GM19023 (cell line): ENCODE data around the gene CTNNA1.

Experiments used
- ATAC-seq: cut with Tn5 transposase; IDR thresholded peaks from one replicate; pipeline ENCODE4 v1.9.1; 2021; ENCODE audit warnings: mild to moderate bottlenecking, moderate library complexity; ENCODE audit not compliant: unreplicated experiment

CTNNA1 gene

DNA sequence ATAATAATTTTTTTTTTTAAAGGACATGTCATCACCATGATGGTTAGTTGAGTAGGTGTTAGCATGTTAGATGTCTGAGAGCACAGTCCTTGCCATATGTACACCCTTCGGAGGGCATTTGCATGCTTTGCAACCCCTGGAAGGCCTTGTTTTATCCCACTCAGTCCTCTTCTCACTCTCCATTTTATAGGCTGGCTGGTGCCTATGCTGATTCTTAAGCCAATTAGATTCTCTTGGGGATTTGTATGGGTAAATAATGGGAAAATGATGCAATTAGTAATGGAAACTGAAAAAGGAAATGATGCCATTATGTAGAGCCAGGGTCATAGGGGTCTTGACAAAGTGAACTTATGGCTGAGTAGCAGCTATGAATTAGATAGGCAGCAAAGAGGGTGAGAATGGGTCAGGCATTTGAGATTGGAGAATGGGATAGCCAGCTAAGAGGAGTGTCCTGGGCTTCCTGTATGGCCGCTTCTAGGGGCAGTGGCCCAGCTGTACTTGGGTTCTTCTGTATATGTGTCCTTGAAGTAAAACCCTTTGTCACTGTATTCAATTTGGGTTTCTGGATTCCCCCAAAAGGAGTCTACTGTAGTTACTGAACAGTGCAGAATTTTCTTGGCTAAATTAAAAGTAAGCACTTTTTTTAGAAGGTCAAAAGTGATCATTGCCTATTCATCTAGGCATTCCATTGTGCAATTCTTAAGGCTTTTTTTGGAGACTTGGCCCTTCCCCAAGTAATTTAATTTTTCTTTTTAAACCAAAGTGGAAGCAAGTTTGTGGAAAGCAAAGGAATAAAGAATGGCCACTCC is 90.3 kb downstream of the CTNNA1 start:
- ATAC-seq, result no peak

DNA sequence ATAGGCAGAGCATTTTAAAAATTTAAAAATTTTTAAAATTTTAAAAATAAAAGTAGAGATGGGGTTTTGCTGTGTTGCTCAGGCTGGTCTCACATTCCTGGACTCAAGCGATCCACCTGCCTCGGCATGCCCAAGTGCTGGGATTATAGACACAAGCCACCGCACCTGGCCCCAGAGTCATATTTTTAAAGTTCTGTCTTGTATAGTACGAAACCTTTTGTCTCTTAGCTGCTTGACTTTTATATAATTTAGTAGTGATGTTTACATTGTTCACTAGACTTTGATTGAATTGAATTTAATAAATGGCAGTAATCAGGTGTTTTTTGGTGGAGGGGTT is 90.9 kb downstream of the CTNNA1 start:
- ATAC-seq, result no peak

DNA sequence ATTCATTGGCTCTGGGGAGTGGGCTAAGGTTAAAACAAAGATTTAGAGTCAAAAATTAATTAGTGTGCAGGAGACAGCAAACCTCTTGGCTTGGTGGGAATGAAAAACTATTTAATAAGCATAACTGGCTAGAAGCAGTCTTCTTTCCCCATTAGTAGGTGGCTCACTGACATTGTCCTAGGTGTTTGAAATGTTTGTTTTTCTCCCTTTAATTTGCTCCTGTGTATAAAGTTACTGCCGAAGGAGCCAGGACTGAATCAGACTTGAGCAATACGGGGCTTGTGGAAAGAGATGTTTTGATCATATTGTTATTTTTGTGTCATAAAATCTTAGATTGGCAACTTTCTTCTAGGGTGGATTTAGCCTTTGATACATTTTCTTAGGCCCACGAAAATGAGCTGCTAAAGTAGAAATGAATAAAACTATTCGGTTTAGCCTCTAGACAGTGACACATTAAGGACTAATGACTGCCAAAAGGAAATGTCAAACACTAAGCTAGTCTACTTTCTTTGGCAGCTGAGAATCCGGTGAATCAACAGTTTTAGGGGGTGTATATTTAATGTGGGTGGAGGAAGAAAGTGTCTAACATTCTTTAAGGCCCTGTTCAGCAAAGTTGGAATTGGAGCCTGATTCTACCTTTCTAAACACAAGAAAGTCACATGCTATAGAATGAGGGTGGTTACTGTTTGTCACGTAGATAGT is 91.7 kb downstream of the CTNNA1 start:
- no peak for ATAC-seq

DNA sequence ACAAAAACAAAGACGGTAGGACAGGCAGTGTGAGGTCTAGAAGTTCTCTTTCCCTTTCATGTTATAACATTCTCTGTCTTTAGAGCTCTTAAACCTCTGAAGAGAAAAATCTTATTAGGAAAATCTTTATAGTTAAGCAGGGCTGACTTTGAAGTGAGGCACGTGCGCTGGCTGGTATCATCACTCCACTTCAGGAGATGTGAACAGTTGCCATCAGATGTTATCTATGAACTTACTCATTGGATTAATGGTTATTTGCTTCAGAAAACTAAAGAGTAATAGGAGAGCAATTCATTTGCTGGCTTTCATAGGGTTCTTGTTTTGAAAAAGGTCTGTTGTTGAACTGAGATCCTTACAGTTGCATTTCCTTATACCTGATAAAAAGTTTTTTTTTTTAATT is 96.2 kb downstream of the CTNNA1 start:
- ATAC-seq, result no peak

DNA sequence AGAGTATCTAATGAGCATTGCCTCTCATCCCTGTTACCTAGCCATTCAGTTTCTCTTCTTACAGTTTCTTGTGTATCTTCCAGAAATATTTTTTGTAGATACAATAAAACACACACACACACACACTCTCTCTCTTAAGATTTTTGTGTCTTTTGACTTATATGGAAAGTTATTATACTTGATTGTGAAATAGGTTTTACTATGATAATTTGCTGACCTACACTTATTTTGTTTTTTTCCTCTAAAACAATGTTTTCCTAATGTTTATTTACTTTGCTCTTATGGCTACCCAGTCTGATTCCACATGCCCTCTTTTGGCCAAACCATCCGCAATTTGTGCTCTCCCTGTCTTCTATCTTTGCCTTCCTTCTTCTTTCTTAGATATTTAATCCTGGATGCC is 96.7 kb downstream of the CTNNA1 start:
- no peak for ATAC-seq

DNA sequence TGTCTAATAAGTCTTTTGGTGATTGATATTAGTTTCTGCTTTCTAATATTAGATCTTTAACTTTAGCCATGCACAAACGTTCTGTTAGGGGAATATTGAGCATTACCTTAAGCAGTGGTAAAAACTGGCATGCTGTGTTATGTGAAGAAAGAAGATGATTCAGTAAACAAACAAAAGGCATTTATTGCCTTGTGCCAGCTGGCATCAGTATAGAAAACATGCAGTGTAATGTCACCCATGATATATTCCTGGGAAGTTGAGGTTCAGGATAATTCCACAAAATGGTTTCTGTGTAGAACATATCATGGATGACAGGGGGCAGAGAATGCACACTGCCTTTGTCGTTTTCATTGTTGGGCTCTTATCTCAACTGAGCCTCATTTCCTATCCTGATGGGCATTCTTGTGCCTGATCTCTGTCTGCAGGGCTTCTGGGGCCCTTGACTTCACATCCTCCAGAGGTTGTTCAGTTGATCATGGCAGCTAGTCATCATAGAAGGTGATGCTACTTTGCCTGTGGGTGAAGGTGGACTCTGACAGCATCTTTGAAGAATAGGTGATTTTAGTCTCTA is 97.7 kb downstream of the CTNNA1 start:
- no peak for ATAC-seq

DNA sequence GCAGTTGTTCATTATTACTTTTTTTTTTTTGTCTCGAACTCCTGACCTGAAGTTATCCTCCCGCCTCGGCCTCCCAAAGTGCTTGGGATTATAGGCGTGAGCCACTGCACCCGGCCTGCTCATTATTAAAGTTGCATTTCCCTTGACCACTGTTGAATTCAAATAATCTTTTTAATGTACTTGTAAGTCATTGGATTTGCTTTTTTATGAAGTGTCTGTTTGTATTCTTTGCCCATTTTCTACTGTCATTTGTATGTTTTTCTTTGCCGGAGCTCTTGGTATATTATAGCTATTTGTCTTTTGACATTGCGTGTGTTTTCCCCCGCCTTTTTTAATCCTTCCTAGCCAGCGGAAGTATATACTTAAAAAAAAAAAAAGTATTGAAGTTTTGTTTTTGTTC is 99.9 kb downstream of the CTNNA1 start:
- no peak for ATAC-seq

DNA sequence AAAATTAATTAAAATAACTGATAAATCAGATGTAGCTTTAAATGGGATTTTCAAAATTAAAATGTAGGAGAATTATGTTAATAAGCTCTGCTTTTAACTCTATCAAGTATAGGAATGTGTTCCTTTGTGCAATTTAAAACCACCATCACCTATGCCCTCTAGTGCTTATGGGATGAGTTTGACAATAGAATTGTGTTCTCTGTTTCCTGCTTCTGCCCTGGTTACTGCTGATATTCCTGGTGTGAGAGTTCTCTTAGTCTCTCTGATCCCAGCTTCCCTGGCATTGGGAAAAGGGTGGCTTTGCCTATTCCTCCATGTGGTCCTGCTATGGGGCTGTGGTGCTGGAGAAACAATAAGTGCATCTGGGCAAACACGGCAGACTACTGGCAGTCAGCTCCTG is 113.8 kb downstream of the CTNNA1 start:
- ATAC-seq, result no peak

DNA sequence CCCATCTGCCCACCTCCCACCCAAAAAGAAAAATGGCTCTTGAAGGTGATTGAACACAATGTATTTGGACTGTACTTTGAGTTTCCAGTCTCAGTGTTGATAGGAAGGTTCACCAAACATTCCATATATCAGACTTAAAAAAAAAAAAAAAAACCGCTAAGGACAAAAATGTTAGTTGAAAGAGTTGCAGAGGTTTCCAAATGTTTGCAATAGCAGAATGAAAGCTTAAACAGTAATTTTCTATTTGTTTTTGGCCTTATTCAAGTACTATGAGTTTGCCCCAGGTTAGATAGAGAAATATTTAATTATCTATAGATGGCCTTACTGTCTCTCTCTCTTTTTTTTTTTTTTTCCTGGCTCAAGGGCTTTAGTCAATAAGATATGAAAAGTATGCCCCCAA is 115.8 kb downstream of the CTNNA1 start:
- ATAC-seq, result no peak

DNA sequence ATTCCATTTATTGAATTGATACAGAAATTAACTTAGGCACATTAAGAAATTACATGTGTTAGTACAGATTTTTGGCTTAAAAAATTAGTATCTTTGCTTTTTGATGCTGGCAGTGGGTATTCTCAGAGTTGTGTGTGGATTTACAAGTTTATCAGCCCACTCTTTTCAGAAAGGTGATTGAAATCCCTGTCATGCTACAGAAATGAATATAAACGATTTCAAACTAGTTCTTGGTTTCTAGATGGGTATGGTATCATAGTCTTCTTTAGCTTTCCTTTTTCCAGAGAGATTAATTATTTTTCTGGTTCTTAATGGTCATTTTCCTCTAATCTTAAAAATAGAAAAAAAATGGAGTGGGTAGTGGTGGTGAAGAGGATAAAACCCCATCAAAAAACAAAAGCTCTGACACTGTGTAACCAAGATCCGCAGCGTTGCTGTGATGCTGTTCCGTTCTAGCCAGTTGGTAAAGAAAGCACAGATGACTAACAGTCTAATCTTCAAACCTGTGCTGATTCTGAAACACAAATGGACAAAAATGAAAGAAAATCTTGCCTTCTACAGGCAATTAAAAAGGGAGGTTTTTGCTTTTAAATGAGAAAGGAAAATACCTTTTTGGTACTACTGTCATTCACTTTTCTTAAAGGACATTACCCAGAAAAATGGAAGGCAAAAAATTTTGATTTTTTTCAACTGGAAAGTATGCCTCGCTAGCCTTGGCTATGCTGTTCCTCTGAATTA is 116.7 kb downstream of the CTNNA1 start:
- no peak for ATAC-seq

DNA sequence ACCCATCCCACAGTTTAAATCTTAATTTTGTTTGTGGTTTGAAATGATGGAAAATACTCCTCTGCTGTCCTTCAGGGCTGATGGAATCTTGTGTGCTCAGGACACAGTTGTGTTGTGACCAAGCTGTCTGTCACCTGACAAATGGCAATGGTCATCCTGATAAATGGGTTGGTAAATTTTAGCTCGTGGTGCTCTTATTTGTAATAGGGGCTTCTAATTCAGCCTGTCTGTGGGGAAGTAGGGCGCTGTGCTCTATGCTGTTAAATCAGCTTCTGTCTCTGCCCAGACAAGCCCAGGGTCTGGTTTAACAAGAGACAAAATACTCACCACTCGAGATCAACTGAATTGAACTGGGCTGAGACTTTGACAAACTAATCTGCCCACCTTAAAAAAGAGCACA is 117.4 kb downstream of the CTNNA1 start:
- ATAC-seq, result no peak

DNA sequence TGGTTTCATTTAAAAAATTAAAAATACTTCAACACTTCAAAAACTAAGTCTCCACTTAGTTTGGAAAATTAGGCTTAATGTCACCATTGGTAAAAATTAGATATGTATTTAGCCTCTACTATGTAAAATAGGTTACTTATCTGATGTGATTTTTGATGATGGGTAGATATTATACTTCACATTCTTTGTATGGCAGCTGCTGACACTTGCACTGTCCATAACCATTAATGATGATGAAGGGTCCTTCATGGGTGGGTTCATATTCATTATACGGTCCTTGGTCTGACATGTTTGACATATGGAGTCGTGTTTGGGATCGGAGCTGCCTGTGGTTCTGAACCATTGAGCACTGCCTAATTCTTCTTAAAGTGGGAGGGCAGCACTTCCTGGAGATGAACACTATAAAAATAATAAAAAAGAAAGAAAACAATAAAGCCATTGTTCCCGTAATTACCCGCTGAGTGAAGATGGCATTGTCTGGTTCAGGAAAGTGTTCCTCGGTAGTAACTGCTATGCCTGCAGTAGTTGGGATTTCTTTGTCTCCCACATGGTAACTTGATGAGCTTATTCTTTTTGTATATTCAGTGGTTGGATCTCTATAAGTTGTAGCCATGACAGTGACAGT is 119.7 kb downstream of the CTNNA1 start:
- no peak for ATAC-seq

DNA sequence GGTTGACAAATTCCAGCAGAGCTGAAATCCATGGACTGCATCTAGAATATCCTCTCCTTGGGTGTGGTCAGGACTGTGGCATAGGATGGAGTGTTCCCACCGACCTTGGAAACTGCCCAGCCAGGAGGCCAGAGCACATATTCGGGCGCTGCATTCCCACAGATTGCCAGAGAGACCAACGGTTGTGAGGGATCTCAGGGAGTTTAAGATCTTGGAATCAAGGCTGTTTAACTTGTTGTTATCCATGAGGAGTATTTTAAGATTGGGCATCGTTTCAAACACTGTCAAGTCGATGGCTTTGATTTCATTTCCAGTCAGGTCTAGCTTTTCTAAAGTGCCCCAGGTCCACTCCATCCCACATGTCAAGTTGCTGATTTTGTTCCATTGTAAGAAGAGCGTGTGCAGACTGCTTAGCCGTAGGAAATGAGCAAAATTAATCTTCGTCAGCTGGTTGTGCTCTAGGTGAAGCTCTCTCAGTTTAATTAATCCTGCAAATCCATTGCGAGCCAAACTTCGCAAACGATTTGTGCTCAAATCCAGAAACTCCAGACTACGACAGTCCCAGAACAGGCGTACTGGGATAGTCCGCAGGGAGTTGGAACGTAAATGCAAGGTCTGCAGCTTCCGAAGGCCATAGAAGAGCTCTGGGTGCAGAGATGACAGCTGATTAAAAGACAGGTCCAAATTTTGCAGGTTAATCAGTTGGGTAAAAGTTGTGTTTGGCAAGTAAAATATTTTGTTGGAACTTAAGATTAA is 120.4 kb downstream of the CTNNA1 start:
- no peak for ATAC-seq

DNA sequence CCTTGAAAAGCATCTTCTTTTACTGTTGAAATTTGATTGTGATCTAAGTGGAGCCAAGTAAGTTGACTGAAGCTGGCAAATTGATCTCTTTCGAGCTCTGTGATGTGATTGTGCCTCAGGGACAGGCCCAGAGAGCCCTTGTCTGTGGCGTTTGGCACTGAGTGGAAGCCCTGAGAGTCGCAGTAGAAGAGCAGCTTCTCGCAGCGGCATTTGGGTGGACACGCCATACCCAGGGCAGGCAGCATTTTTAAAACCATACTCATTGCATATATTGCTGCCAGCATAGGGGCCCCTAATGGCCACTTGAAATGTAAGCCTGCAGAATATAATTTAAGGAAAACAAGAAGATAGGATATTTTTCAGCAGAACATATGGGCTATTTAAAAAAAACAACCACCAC is 121.0 kb downstream of the CTNNA1 start:
- ATAC-seq, result no peak

DNA sequence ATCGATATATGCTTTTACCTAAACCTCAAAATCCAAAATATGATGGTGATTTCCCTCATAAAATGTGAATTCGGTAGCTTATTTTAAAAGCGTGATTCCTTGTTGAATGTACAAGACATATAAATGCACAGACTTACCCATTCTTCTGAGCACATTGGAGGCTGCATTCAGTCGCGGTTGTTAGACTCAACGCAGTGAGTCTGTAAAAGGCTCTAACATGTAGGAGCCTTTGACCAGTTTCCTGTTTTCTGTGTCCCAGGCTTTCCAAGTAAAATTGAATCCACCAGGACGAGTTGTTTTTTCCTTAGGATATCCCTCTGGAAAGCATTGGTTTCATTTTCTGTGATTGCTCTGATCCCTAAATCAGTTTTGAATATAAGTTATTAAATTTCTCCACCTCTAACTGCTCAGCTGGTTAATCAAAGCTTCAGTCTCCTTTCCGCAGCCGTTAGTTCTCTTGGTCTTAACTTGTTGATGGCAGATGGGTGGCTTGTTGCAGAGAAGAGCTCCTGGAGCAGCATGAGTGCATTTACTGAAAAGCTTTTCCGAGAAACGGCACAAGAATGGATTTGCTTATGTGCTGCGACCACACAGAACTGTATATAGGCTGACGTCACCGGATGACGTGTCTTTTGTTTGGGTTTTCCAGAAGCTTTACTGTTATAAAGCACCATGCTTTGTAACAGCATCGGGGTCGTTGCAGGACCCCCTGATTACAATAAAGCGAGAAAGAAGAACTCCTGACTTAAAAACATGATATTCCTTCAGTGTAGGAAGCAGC is 121.7 kb downstream of the CTNNA1 start, which contains the start of gene LRRTM2:
LRRTM2 (minus strand) TSS at position 565 of the 781 bp plus-strand sequence; CDS start at position 141, 424 bp downstream.
- ATAC-seq, result no peak

DNA sequence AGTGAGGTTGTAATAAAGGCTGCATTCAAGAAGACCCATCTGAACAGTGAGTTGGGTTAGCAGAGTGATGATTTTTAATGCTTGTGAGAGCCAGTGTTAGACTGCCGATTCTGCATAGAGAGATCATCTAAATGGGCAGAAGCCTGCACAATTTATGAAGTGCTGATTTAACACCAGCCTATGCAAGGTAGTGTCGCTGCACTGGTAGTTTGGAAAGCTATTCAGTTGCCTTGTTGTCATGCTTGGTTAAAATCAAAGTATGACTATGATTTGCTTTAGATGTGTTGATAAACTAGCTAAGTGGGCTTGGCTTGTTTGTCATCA is 122.3 kb downstream of the CTNNA1 start:
- ATAC-seq, result no peak

DNA sequence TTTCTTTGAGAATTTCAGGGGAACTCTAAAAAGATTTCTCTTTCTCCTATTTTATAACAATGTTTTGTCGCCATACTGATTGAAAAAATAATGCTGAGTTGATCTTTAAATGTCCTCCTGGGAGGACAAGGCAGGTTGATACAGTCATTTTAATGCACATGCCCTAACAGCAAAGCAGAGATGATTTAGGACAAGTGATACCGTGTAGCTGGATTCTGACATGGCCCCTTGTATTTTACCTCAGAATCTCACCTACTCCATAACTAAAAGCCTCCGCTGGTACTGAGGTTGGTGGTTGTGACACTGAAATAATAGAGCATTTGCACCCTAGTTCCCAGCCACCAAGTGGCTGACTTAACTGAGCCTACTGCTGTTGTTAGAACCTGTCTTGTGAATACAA is 122.7 kb downstream of the CTNNA1 start:
- ATAC-seq, result no peak

DNA sequence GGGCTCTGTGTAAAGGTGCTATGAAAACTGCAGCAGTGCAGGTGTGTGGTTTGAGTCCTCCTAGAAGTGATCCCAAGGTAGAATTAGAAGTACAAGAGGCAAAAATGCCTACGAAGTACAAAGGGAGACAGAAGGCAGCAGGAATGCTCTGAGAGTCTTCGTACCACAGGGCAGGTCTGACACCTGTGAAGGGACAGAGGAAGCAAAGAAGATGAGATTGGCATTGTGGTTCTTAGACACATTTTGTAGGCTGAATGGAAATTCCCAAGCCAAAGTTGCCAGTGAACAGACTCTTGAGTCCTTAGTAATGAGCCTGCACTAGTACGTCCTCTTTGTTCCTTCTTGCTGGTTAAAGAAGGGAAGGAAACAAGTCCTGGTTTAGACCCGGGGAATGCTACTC is 123.6 kb downstream of the CTNNA1 start:
- ATAC-seq, result no peak

DNA sequence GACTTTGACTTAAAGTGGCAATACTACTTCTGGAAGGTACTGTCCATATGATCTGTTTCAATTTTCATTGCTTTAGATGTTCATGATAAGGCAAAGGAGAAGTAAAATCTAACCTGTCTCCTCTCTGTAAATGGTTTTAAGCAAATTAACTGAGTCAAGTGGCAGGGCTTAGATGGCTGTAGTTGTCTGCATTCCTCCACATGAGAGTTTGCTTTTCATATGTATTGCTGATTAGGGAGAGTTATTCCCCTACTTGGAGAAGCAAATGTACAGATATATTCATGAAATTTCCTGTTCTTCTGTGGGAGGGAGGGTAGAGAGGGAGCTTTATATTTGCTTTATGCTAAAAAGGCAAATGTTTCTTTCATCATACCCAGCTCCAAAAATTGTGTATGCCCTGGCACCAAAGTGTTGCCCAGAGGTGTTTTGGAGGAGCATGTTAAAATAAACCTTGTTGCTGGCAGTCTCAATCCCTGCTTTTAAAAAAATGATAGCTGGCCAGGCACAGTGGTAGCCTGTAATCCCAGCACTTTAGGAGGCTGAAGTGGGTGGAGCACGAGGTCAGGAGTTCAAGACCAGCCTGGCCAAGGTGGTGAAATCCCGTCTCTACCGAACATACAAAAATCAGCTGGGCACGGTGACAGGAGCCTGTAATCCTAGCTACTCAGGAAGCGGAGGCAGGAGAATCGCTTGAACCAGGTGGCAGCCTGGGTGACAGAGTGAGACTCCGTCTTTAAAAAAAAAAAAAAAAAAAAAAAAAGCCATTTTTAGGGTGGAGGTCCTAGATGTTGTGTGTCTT is 125.4 kb downstream of the CTNNA1 start:
- ATAC-seq, result no peak
